ENCODE data around the gene ZNF407. TPM values are rescaled to one million over a fixed set of nuclear protein-coding genes. Genes with fewer than 3 reads are reported as not detected.

ZNF407 gene
- total and polyA plus RNA-seq, 7 experiments from 2014 or later, result 6.8 to 31.3 (median 27.9) TPM

GRCh38 chr18:74778191-74778847, 180.6 kb downstream of the ZNF407 start:
- H3K36me3 ChIP-seq (ENCODE audit: control insufficient read depth in 2 of 3, insufficient read depth in 3 of 3, low read length in 3 of 3), result no peaks in the 10 kb centered on the region
- H3K9me3 ChIP-seq (ENCODE audit: control insufficient read depth in 2 of 3, low read length in 3 of 3), result no peaks in the 10 kb centered on the region
- H3K27me3 ChIP-seq (ENCODE audit: control insufficient read depth in 2 of 2, insufficient read depth in 2 of 2, low read length in 2 of 2), result no peaks in the 10 kb centered on the region
- no peak overlapping the region for H3K4me3 Mint-ChIP-seq
- intact Hi-C loops (cut with micrococcal nuclease), result no loop called here
- CTCF ChIA-PET, result no interaction called here
- POLR2A ChIA-PET, result no interaction called here
- no peak overlapping the region for H3K4me3 ChIP-seq (ENCODE audit: low read length)
- DNase-seq (no peak), ATAC-seq (no peak)
- H3K27ac ChIP-seq (ENCODE audit: low read depth, low read length), result no peak overlapping the region
- H3K27ac Mint-ChIP-seq, result peak overlapping the region in 4 of 9 donors; percentile 12 to 52 (median 34)
- peaks cover 0 to 11% (median 0%) of the 10 kb centered on the region in 7 donors for H3K4me1 Mint-ChIP-seq
- H3K9me3 Mint-ChIP-seq, result no peaks in the 10 kb centered on the region
- H3K27me3 Mint-ChIP-seq, result no peaks in the 10 kb centered on the region
- no peaks in the 10 kb centered on the region for H3K4me1 ChIP-seq (ENCODE audit: control insufficient read depth in 2 of 2, insufficient read depth in 2 of 2, low read length in 2 of 2)
- H3K36me3 Mint-ChIP-seq, result peaks cover 4 to 31% (median 13%) of the 10 kb centered on the region in 5 donors

DNA sequence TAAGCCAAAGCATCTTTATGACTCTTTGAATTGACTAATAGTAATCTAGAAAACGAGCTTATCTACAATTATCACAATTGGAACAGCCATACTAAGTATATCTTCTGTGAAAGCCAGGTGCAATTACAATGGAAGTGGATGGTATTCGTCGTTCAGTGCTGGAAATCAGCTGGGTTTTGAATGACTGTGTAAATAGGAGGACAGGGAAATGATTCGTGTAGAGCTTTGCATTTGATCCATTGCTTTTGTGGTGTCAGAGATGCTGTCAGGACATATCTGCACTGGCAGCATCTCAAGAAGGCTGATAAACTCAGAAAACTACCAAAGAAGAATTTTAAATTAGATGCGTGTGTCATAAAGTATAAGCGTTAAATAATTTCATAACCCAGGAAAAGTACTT, 187.1 kb downstream of the ZNF407 start:
- Mint-ChIP-seq H3K4me1 (peaks cover 0 to 1% (median 0%) of the 10 kb centered on the region in 7 donors), H3K4me3 (no peak overlapping the region), H3K9me3 (no peaks in the 10 kb centered on the region), H3K36me3 (peaks cover 5 to 40% (median 28%) of the 10 kb centered on the region in 5 donors), H3K27ac (peak overlapping the region in 1 of 9 donors; percentile 5), H3K27me3 (no peaks in the 10 kb centered on the region)
- no peak for DNase-seq
- Histone ChIP-seq H3K9me3 (ENCODE audit: control insufficient read depth in 2 of 3, low read length in 3 of 3) (no peaks in the 10 kb centered on the region), H3K4me1 (ENCODE audit: control insufficient read depth in 2 of 2, insufficient read depth in 2 of 2, low read length in 2 of 2) (no peaks in the 10 kb centered on the region), H3K4me3 (ENCODE audit: low read length) (no peak overlapping the region), H3K27ac (ENCODE audit: low read depth, low read length) (no peak overlapping the region), H3K36me3 (ENCODE audit: control insufficient read depth in 2 of 3, insufficient read depth in 3 of 3, low read length in 3 of 3) (peaks cover 0 to 6% (median 0%) of the 10 kb centered on the region in 3 experiments), H3K27me3 (ENCODE audit: control insufficient read depth in 2 of 2, insufficient read depth in 2 of 2, low read length in 2 of 2) (no peaks in the 10 kb centered on the region)
- ATAC-seq, result no peak
- POLR2A ChIA-PET, result no interaction called here
- intact Hi-C loops (cut with micrococcal nuclease), result no loop called here
- CTCF ChIA-PET, result interaction anchor here (1.6 kb wide), 1 partner anchor 132 kb away, joined by 3 read pairs; no protein-coding TSS in a partner anchor

- POLR2A ChIA-PET, result no interaction called here
- peaks cover 0 to 1% (median 0%) of the 10 kb centered on the region in 7 donors for H3K4me1 Mint-ChIP-seq
These were observed 188.0 kb downstream of the ZNF407 start for GRCh38 chr18:74785632-74786031.

DNA sequence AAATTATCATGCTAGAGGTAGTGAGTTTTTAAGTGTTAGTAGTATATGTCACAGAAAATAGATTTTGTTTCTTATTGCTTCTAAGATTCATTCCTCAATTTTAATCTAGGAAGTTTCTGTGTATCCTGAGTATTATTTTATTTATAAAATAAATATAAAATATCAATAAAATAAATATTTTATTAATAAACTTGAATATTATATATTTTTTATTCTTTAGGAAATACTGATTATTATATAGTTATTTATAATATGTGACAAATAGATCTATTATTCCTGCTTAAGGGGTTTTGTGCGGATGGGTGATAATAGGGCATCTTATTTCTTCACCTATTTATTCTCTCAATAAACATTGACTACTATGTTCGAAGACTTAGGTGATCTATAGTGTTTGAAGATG, 191.0 kb downstream of the ZNF407 start:
- Mint-ChIP-seq H3K4me3 (no peak overlapping the region), H3K4me1 (peaks cover 0 to 1% (median 0%) of the 10 kb centered on the region in 7 donors), H3K36me3 (peaks cover 0 to 60% (median 46%) of the 10 kb centered on the region in 5 donors), H3K9me3 (no peaks in the 10 kb centered on the region), H3K27me3 (no peaks in the 10 kb centered on the region), H3K27ac (peak overlapping the region in 1 of 9 donors; percentile 32)
- H3K36me3 ChIP-seq (ENCODE audit: control insufficient read depth in 2 of 3, insufficient read depth in 3 of 3, low read length in 3 of 3), result peaks cover 0 to 6% (median 0%) of the 10 kb centered on the region in 3 experiments
- intact Hi-C loops (cut with micrococcal nuclease), result no loop called here
- H3K27me3 ChIP-seq (ENCODE audit: control insufficient read depth in 2 of 2, insufficient read depth in 2 of 2, low read length in 2 of 2), result no peaks in the 10 kb centered on the region
- H3K4me3 ChIP-seq (ENCODE audit: low read length), result no peak overlapping the region
- H3K4me1 ChIP-seq (ENCODE audit: control insufficient read depth in 2 of 2, insufficient read depth in 2 of 2, low read length in 2 of 2), result no peaks in the 10 kb centered on the region
- H3K9me3 ChIP-seq (ENCODE audit: control insufficient read depth in 2 of 3, low read length in 3 of 3), result no peaks in the 10 kb centered on the region
- H3K27ac ChIP-seq (ENCODE audit: low read depth, low read length), result no peak overlapping the region
- CTCF ChIA-PET, result no interaction called here
- DNase-seq, result no peak
- no peak for ATAC-seq
- POLR2A ChIA-PET, result no interaction called here

More at GRCh38 chr18:74785632-74786031, 188.0 kb downstream of the ZNF407 start:
- Histone ChIP-seq H3K9me3 (ENCODE audit: control insufficient read depth in 2 of 3, low read length in 3 of 3) (no peaks in the 10 kb centered on the region), H3K27ac (ENCODE audit: low read depth, low read length) (no peak overlapping the region), H3K4me3 (ENCODE audit: low read length) (no peak overlapping the region), H3K36me3 (ENCODE audit: control insufficient read depth in 2 of 3, insufficient read depth in 3 of 3, low read length in 3 of 3) (peaks cover 0 to 6% (median 0%) of the 10 kb centered on the region in 3 experiments), H3K4me1 (ENCODE audit: control insufficient read depth in 2 of 2, insufficient read depth in 2 of 2, low read length in 2 of 2) (no peaks in the 10 kb centered on the region), H3K27me3 (ENCODE audit: control insufficient read depth in 2 of 2, insufficient read depth in 2 of 2, low read length in 2 of 2) (no peaks in the 10 kb centered on the region)
- Mint-ChIP-seq H3K9me3 (no peaks in the 10 kb centered on the region), H3K27ac (no peak overlapping the region), H3K4me3 (no peak overlapping the region), H3K36me3 (peaks cover 5 to 42% (median 33%) of the 10 kb centered on the region in 5 donors), H3K27me3 (no peaks in the 10 kb centered on the region)
- intact Hi-C loops (cut with micrococcal nuclease), result no loop called here
- CTCF ChIA-PET, result no interaction called here
- ATAC-seq (no peak), DNase-seq (no peak)

DNA sequence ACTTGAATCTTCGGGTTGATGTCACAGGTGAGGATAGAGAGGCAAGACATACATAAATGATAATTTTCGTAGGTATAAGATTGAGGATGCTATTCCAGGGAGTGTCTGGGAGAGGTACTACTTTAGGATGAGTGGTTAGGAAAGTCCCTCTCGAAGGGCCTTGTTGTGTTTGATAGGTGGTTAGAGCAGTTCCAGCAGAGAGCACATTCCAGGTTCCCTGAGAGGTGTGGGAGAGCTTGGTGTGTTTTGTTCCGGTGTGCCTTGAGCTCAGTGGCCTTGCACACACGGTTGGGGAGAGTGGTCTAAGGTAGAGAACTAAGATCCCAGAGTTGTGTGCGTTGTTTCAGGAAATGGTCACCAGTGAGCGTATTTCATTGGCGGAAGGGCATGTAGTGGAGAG, 191.4 kb downstream of the ZNF407 start:
- Histone ChIP-seq H3K36me3 (ENCODE audit: control insufficient read depth in 2 of 3, insufficient read depth in 3 of 3, low read length in 3 of 3) (peaks cover 0 to 6% (median 0%) of the 10 kb centered on the region in 3 experiments), H3K27me3 (ENCODE audit: control insufficient read depth in 2 of 2, insufficient read depth in 2 of 2, low read length in 2 of 2) (no peaks in the 10 kb centered on the region), H3K9me3 (ENCODE audit: control insufficient read depth in 2 of 3, low read length in 3 of 3) (no peaks in the 10 kb centered on the region), H3K4me1 (ENCODE audit: control insufficient read depth in 2 of 2, insufficient read depth in 2 of 2, low read length in 2 of 2) (no peaks in the 10 kb centered on the region), H3K4me3 (ENCODE audit: low read length) (no peak overlapping the region), H3K27ac (ENCODE audit: low read depth, low read length) (no peak overlapping the region)
- CTCF ChIA-PET, result no interaction called here
- DNase-seq, result no peak
- Mint-ChIP-seq H3K4me3 (no peak overlapping the region), H3K27me3 (no peaks in the 10 kb centered on the region), H3K27ac (peak overlapping the region in 1 of 9 donors; percentile 32), H3K36me3 (peaks cover 0 to 60% (median 46%) of the 10 kb centered on the region in 5 donors), H3K4me1 (peaks cover 0 to 1% (median 0%) of the 10 kb centered on the region in 7 donors), H3K9me3 (no peaks in the 10 kb centered on the region)
- intact Hi-C loops (cut with micrococcal nuclease), result no loop called here
- ATAC-seq, result no peak
- POLR2A ChIA-PET, result no interaction called here

DNA sequence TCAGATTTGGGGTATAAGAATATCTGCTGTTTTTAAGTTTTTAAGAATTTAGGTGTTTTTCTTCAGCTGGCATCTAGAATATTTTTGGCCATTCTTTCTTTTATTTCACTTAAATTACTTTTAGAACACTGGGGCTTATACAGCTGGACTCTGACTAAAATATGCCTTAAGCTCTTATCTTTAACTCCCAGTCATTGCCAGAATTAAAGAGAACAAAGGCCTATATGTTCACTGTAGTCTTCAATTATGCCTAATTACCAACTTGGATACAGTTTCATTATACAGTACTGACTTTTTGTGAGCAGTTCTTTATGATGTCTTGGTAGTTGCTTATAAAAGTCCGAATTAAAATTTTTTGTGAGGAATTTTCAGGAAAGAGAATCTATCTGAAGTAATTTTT, 192.8 kb downstream of the ZNF407 start:
- DNase-seq (no peak), ATAC-seq (no peak)
- Histone ChIP-seq H3K27me3 (ENCODE audit: control insufficient read depth in 2 of 2, insufficient read depth in 2 of 2, low read length in 2 of 2) (no peaks in the 10 kb centered on the region), H3K9me3 (ENCODE audit: control insufficient read depth in 2 of 3, low read length in 3 of 3) (no peaks in the 10 kb centered on the region), H3K36me3 (ENCODE audit: control insufficient read depth in 2 of 3, insufficient read depth in 3 of 3, low read length in 3 of 3) (peaks cover 0 to 4% (median 0%) of the 10 kb centered on the region in 3 experiments), H3K4me3 (ENCODE audit: low read length) (no peak overlapping the region), H3K4me1 (ENCODE audit: control insufficient read depth in 2 of 2, insufficient read depth in 2 of 2, low read length in 2 of 2) (no peaks in the 10 kb centered on the region), H3K27ac (ENCODE audit: low read depth, low read length) (no peak overlapping the region)
- POLR2A ChIA-PET, result no interaction called here
- Mint-ChIP-seq H3K27me3 (no peaks in the 10 kb centered on the region), H3K9me3 (no peaks in the 10 kb centered on the region), H3K36me3 (peaks cover 0 to 54% (median 44%) of the 10 kb centered on the region in 5 donors), H3K27ac (no peak overlapping the region), H3K4me1 (no peaks in the 10 kb centered on the region), H3K4me3 (no peak overlapping the region)
- intact Hi-C loops (cut with micrococcal nuclease), result no loop called here
- CTCF ChIA-PET, result no interaction called here
